NB4 (cell line): ENCODE results near the gene VGLL4.

Source experiments
- CTCF ChIP-seq: IDR thresholded peaks from one replicate; pipeline ENCODE4 v1.5.1; 2012; ENCODE audit warnings: low read depth, low read length
- MYC ChIP-seq: IDR thresholded peaks from 2 replicates; pipeline ENCODE4 v1.6.1; 2011; ENCODE audit warnings: low read depth, low read length
- POLR2A ChIP-seq: IDR thresholded peaks from 2 replicates; pipeline ENCODE4 v1.6.1; 2011; ENCODE audit warnings: mild to moderate bottlenecking; ENCODE audit not compliant: insufficient read length; ENCODE audit errors: extremely low read depth
- TF ChIP-seq, protein P1 (sequence below): IDR thresholded peaks from 2 replicates; pipeline ENCODE4 v1.6.1; 2011; ENCODE audit warnings: low read depth, low read length

DNA sequence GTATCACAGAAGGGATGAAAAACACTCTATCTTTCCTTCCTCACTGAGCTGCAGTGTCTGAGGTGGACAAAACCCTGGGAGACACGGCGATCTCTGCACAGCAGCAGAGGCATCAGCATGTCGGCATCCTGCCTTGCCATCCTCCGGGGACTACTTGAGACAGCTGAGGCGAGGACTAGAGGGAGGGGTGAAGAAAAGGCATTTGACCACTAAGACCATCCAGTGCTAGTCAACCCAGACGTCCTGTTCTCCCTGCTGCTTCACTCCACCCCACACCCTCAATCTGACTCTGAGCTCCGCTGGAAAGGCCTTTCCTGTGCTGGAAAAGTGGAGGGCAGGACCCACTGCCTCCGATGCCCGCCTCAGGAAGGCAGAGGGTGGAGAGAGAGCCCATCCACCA lies 67.3 kb downstream of the VGLL4 start:
- TF ChIP-seq CTCF (no peak), POLR2A (no peak), MYC (no peak)
- TF ChIP-seq, protein P1, sequence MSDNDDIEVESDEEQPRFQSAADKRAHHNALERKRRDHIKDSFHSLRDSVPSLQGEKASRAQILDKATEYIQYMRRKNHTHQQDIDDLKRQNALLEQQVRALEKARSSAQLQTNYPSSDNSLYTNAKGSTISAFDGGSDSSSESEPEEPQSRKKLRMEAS, result no peak
